HCT116 (cell line): Measurements from ENCODE around the gene BAX. TPM values are rescaled to one million over a fixed set of nuclear protein-coding genes. Genes with fewer than 3 reads are reported as not detected.

Experiments used
- ATAC-seq: fragments of 200-7000 bp; cut with Tn5 transposase; 2 replicates; pipeline ENCODE4 v1.9.1; 2020; ENCODE audit warnings: mild to moderate bottlenecking, moderate library complexity
- BruUV-seq: library from RNA; stranded (reverse); fragments of 400-500 nt; replicated peaks from 2 replicates; lab custom pipeline; 2021; lab: Mats Ljungman, UMichigan
- CTCF ChIA-PET: fragments of 300-600 bp; sonication (Branson Sonifier 250); formaldehyde crosslinking; loops from one replicate; lab custom pipeline; 2021; ENCODE audit warnings: antibody characterized with exemption; lab: Charles Lee
- POLR2A ChIA-PET: fragments of 300-600, 350-600 bp; sonication (Branson Sonifier 250); formaldehyde crosslinking; loops from one replicate; lab custom pipeline; 2021; ENCODE audit warnings: antibody characterized with exemption; lab: Charles Lee
- RAD21 ChIA-PET, 2 experiments: fragments of 300-600 bp; sonication (Branson Sonifier 250); formaldehyde crosslinking; loops; one replicate each; lab custom pipeline; 2023; ENCODE audit warnings: low total read pairs in 2 of 2; ENCODE audit not compliant: uncharacterized antibody in 2 of 2, unreplicated experiment in 2 of 2, low non-redundant PET in 1 of 2; lab: Charles Lee
- DNase-seq: peaks from one replicate; pipeline ENCODE4 v3.0.0-alpha.2; 2010; ENCODE audit warnings: low read depth, low spot score
- H2AFZ ChIP-seq: fragments of 200-600 bp; shearing (Covaris generic), sonication (generic); 2 replicates; pipeline ENCODE4 v1.6.1; 2017; ENCODE audit warnings: low read depth, mixed run types, mixed read lengths, antibody characterized with exemption, low read length; ENCODE audit not compliant: poor library complexity, severe bottlenecking
- H3K27ac ChIP-seq: 2 replicates; pipeline ENCODE4 v1.5.1; 2012; ENCODE audit warnings: low read depth, low read length
- H3K27me3 ChIP-seq: fragments of 200-600 bp; sonication (generic); 2 replicates; pipeline ENCODE4 v1.6.1; 2016; ENCODE audit warnings: mixed run types, low read length, mixed read lengths; ENCODE audit not compliant: insufficient read depth
- H3K36me3 ChIP-seq, 2 experiments: fragments of 200-500 bp in 1 of 2; fragments of 200-600 bp in 1 of 2; sonication (Bioruptor generic) in 1 of 2; sonication (generic) in 1 of 2; 2 replicates each; pipeline versions ENCODE4 v1.5.1 to v1.6.1; 2014 to 2016; ENCODE audit warnings: low read length in 2 of 2, inconsistent platforms in 1 of 2, mixed read lengths in 1 of 2, mixed run types in 1 of 2; ENCODE audit not compliant: insufficient read depth in 2 of 2, control insufficient read depth in 1 of 2
- H3K4me1 ChIP-seq, 2 experiments: fragments of 200-600 bp in 1 of 2; sonication (generic) in 1 of 2; 2 replicates each; pipeline versions ENCODE4 v1.5.1 to v1.6.1; 2012 to 2017; ENCODE audit warnings: low read length in 2 of 2, inconsistent platforms in 1 of 2, mild to moderate bottlenecking in 1 of 2, mixed read lengths in 1 of 2, mixed run types in 1 of 2, moderate library complexity in 1 of 2; ENCODE audit not compliant: insufficient read depth in 2 of 2, control insufficient read depth in 1 of 2
- H3K4me2 ChIP-seq: fragments of 200-600 bp; sonication (generic); 2 replicates; pipeline ENCODE4 v1.6.1; 2017; ENCODE audit warnings: mixed run types, low read length, mixed read lengths
- H3K4me3 ChIP-seq, 2 experiments: fragments of 200-600 bp in 1 of 2; sonication (generic) in 1 of 2; replicated peaks in 1 of 2; 2 replicates each; pipeline ENCODE4 v1.5.1; 2011 to 2016; ENCODE audit warnings: low read length in 2 of 2, control low read depth in 1 of 2, low read depth in 1 of 2, mild to moderate bottlenecking in 1 of 2, mixed read lengths in 1 of 2, mixed run types in 1 of 2
- H3K79me2 ChIP-seq: fragments of 200-600 bp; sonication (generic); 2 replicates; pipeline ENCODE4 v1.6.1; 2017; ENCODE audit warnings: mild to moderate bottlenecking, mixed run types, low read length, moderate library complexity, mixed read lengths; ENCODE audit not compliant: insufficient read depth
- H3K9ac ChIP-seq: fragments of 200-600 bp; sonication (generic); 2 replicates; pipeline ENCODE4 v1.6.1; 2016; ENCODE audit warnings: low read length, mixed read lengths
- H3K9me2 ChIP-seq: fragments of 200-600 bp; sonication (generic), shearing (Covaris generic); 2 replicates; pipeline ENCODE4 v1.6.1; 2017; ENCODE audit warnings: mixed run types, mild to moderate bottlenecking, moderate library complexity; ENCODE audit not compliant: insufficient read depth
- H3K9me3 ChIP-seq, 2 experiments: fragments of 200-500 bp in 1 of 2; fragments of 200-600 bp in 1 of 2; sonication (Bioruptor generic) in 1 of 2; sonication (generic) in 1 of 2; 2 replicates each; pipeline ENCODE4 v1.6.1; 2014 to 2017; ENCODE audit warnings: low read length in 2 of 2, mixed read lengths in 2 of 2, inconsistent platforms in 1 of 2, low read depth in 1 of 2, mild to moderate bottlenecking in 1 of 2, mixed run types in 1 of 2, moderate library complexity in 1 of 2; ENCODE audit not compliant: control insufficient read depth in 1 of 2, insufficient read depth in 1 of 2
- H4K20me1 ChIP-seq: fragments of 200-600 bp; sonication (generic), shearing (Covaris generic); 2 replicates; pipeline ENCODE4 v1.6.1; 2017; ENCODE audit warnings: mixed run types, mild to moderate bottlenecking, moderate library complexity; ENCODE audit not compliant: insufficient read depth
- ATF3 ChIP-seq: IDR thresholded peaks from 2 replicates; pipeline ENCODE4 v1.6.1; 2012
- CBX3 ChIP-seq: IDR thresholded peaks from 2 replicates; pipeline ENCODE4 v1.6.1; 2012; ENCODE audit warnings: low read depth
- CEBPB ChIP-seq: IDR thresholded peaks from 2 replicates; pipeline ENCODE4 v1.6.1; 2012; ENCODE audit warnings: low read depth
- CTCF ChIP-seq, 3 experiments: fragments of 200-600 bp in 1 of 3; sonication (generic) in 1 of 3; IDR thresholded peaks in 2 of 3; conservative IDR thresholded peaks in 1 of 3; 2 replicates each; pipeline ENCODE4 v1.5.1; 2012 to 2017; ENCODE audit warnings: low read depth in 2 of 3, low read length in 2 of 3, antibody characterized with exemption in 1 of 3, borderline replicate concordance in 1 of 3, control low read depth in 1 of 3, mild to moderate bottlenecking in 1 of 3, mixed read lengths in 1 of 3, mixed run types in 1 of 3, moderate library complexity in 1 of 3; ENCODE audit not compliant: insufficient read depth in 1 of 3
- EZH2 ChIP-seq: fragments of 200-600 bp; sonication (generic); IDR thresholded peaks from 2 replicates; pipeline ENCODE4 v1.6.1; 2017; ENCODE audit warnings: antibody characterized with exemption, mixed run types
- EZH2phosphoT487 ChIP-seq: fragments of 200-600 bp; IDR thresholded peaks from 2 replicates; pipeline ENCODE4 v1.6.1; 2018; ENCODE audit warnings: antibody characterized with exemption, borderline replicate concordance
- FOSL1 ChIP-seq: IDR thresholded peaks from 2 replicates; pipeline ENCODE4 v1.6.1; 2012; ENCODE audit warnings: low read depth
- JUND ChIP-seq: IDR thresholded peaks from 2 replicates; pipeline ENCODE4 v1.6.1; 2012
- MAX ChIP-seq: IDR thresholded peaks from 2 replicates; pipeline ENCODE4 v1.6.1; 2012
- POLR2AphosphoS5 ChIP-seq: IDR thresholded peaks from 2 replicates; pipeline ENCODE4 v1.6.1; 2011; ENCODE audit warnings: mild to moderate bottlenecking, low read depth, low read length, moderate library complexity
- RAD21 ChIP-seq: IDR thresholded peaks from 2 replicates; pipeline ENCODE4 v1.6.1; 2012; ENCODE audit warnings: low read depth, mild to moderate bottlenecking
- REST ChIP-seq: IDR thresholded peaks from 2 replicates; pipeline ENCODE4 v1.6.1; 2012; ENCODE audit warnings: low read depth
- SIN3A ChIP-seq: IDR thresholded peaks from 2 replicates; pipeline ENCODE4 v1.6.1; 2012; ENCODE audit warnings: low read depth
- SRF ChIP-seq: IDR thresholded peaks from 2 replicates; pipeline ENCODE4 v1.6.1; 2012; ENCODE audit warnings: low read depth
- TCF7L2 ChIP-seq: IDR thresholded peaks from 2 replicates; pipeline ENCODE4 v1.7.0; 2011; ENCODE audit warnings: borderline replicate concordance, inconsistent platforms; ENCODE audit not compliant: insufficient read depth, insufficient read length; ENCODE audit errors: extremely low read depth
- ZBTB33 ChIP-seq: IDR thresholded peaks from 2 replicates; pipeline ENCODE4 v1.6.1; 2011; ENCODE audit warnings: mild to moderate bottlenecking, low read length, moderate library complexity; ENCODE audit not compliant: insufficient replicate concordance; ENCODE audit errors: extremely low read depth
- ZFX ChIP-seq: fragments of 450-650 bp; IDR thresholded peaks from 2 replicates; pipeline ENCODE4 v1.6.1; 2017
- ZNF274 ChIP-seq: fragments of 200-500 bp; sonication (Bioruptor generic); IDR thresholded peaks from 2 replicates; pipeline ENCODE4 v1.6.1; 2014; ENCODE audit warnings: mild to moderate bottlenecking, low read depth, low read length, inconsistent platforms
- intact Hi-C: fragments of 100-400 bp; cut with micrococcal nuclease; formaldehyde crosslinking; loops from 2 replicates; pipeline ENCODE4 v1.10.0; 2022
- total RNA-seq: library from RNA; stranded (reverse); gene quantifications from one replicate; pipeline ENCODE4 v1.2.1, GENCODE V29; 2021; ENCODE audit not compliant: unreplicated experiment

BAX gene
- total RNA-seq, 1 experiment from 2014 or later = 96.4 TPM

DNA sequence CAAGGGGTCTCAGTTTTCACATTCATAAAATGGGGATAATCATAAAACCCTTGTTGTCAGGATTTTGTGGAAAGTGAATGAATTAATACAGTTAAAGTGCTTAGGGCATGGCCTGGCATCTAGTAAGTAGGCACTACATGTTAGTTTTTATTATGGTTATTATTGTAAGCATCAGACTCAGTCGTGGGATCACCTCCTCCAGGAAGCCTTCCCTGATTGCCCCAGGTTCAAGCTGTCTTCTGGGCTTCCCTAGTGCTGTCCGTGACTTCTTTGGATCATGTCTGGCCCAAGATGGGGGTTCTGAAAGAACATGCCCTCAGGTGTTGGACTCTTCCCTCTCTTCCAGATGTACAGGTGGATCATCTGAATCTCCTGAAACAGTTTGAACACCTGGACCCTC lies 43.9 kb upstream of the BAX start:
- no peak overlapping the region for H3K27ac ChIP-seq
- ChIA-PET POLR2A (no interaction called here), CTCF (no interaction called here), RAD21 (no interaction called here)
- H3K4me3 ChIP-seq = no peak overlapping the region
- no peaks in the 10 kb centered on the region for H3K27me3 ChIP-seq
- TF ChIP-seq EZH2 (no peak), MAX (no peak), POLR2AphosphoS5 (no peak), RAD21 (no peak), CTCF (IDR thresholded peaks at IDR 0.05 in 2 of 3, conservative IDR thresholded peaks at IDR 0.05 in 1 of 3; ENCODE audit: borderline replicate concordance in 1 of 3, insufficient read depth in 1 of 3, low read depth in 2 of 3, low read length in 2 of 3) (no peak), ATF3 (no peak), EZH2phosphoT487 (no peak), CEBPB (no peak), ZBTB33 (no peak), TCF7L2 (no peak), SIN3A (no peak), JUND (no peak), CBX3 (no peak), ZFX (no peak), SRF (no peak), ZNF274 (no peak), FOSL1 (no peak), REST (no peak)
- no TSS peak for BruUV-seq
- H3K9me2 ChIP-seq = no peaks in the 10 kb centered on the region
- DNase-seq (no peak), ATAC-seq (no peak)
- intact Hi-C loops = no loop called here
- H4K20me1 ChIP-seq = no peaks in the 10 kb centered on the region
- H3K36me3 ChIP-seq = peaks cover 7 to 18% of the 10 kb centered on the region in 2 experiments
- H3K9ac ChIP-seq = no peak overlapping the region
- no peaks in the 10 kb centered on the region for H3K9me3 ChIP-seq
- no peak overlapping the region for H3K4me2 ChIP-seq
- no peaks in the 10 kb centered on the region for H3K79me2 ChIP-seq
- H3K4me1 ChIP-seq = no peaks in the 10 kb centered on the region
- H2AFZ ChIP-seq = no peak overlapping the region
